NCI-H1417 treated with DMSO at 0.1 percent for 48 hours (cell line): ENCODE data around the gene PDE6C.

Experiments used
- DNase-seq: peaks from one replicate; lab custom pipeline; 2025; lab: John Stamatoyannopoulos, UW

PDE6C gene

GRCh38 chr10:93702210-93703001 is 90.1 kb downstream of the PDE6C start, which contains the start of gene FRA10AC1:
TSS of gene FRA10AC1 (minus strand) at chr10:93702592. CDS start at chr10:93700106, 2,486 bp downstream.
- peak; percentile 46 for DNase-seq

- DNase-seq = no peak
Observed at GRCh38 chr10:93703066-93703465, 90.7 kb downstream of the PDE6C start.

- DNase-seq = no peak
Observed at GRCh38 chr10:93703841-93704240, 91.5 kb downstream of the PDE6C start.

GRCh38 chr10:93704451-93704850 is 92.1 kb downstream of the PDE6C start:
- no peak for DNase-seq

- no peak for DNase-seq
Observed at GRCh38 chr10:93707623-93708022, 95.3 kb downstream of the PDE6C start.

- no peak for DNase-seq
Observed at GRCh38 chr10:93710333-93710909, 98.1 kb downstream of the PDE6C start.

- DNase-seq = no peak
Observed at GRCh38 chr10:93711891-93712290, 99.6 kb downstream of the PDE6C start.

- DNase-seq = no peak
Observed at GRCh38 chr10:93712593-93712992, 100.3 kb downstream of the PDE6C start.

- no peak for DNase-seq
Observed at GRCh38 chr10:93715345-93715744, 103.0 kb downstream of the PDE6C start.
